Upper lobe of right lung (tissue), 1 donor: ENCODE data around the gene GLIS1. TPM values are rescaled to one million over a fixed set of nuclear protein-coding genes. Genes with fewer than 3 reads are reported as not detected.
A peak's percentile ranks its signal among the peaks of the same experiment; 100 is the strongest.
"Not testable (repeated sequence)": the region's sequence is repeated elsewhere in the genome, so short reads cannot be mapped to it uniquely, and the experiment has no call there.

Source experiments
- ATAC-seq: fragments of 200-7000 bp; cut with Tn5 transposase; one replicate; pipeline ENCODE4 v1.9.1; 2020; ENCODE audit warnings: mild to moderate bottlenecking, moderate library complexity
- DNase-seq: peaks from one replicate; pipeline ENCODE4 v3.0.0-alpha.2; 2020
- H3K27ac ChIP-seq: fragments of 200-600 bp; one replicate; pipeline ENCODE4 v1.8.0; 2022
- H3K27me3 ChIP-seq: fragments of 200-600 bp; one replicate; pipeline ENCODE4 v1.8.0; 2022; ENCODE audit warnings: mild to moderate bottlenecking
- H3K36me3 ChIP-seq: fragments of 200-600 bp; one replicate; pipeline ENCODE4 v1.8.0; 2022
- H3K4me1 ChIP-seq: fragments of 200-600 bp; one replicate; pipeline ENCODE4 v1.8.0; 2022
- H3K4me3 ChIP-seq: fragments of 200-600 bp; one replicate; pipeline ENCODE4 v1.8.0; 2022; ENCODE audit warnings: mild to moderate bottlenecking
- H3K9me3 ChIP-seq: fragments of 200-600 bp; one replicate; pipeline ENCODE4 v1.8.0; 2022
- CTCF ChIP-seq: fragments of 200-600 bp; IDR thresholded peaks from one replicate; pipeline ENCODE4 v1.8.0; 2022; ENCODE audit warnings: antibody characterized with exemption
- intact Hi-C: fragments of 100-400 bp; cut with DNase I; formaldehyde crosslinking; loops from one replicate; pipeline ENCODE4 v1.11.0; 2022
- total RNA-seq: library from RNA; stranded (reverse); fragmentation: NEBNext Ultra II Directional; extraction: Animal tissue kit (Norgen Biotek cat#: 25700); gene quantifications from one replicate; pipeline ENCODE4 v1.2.1, GENCODE V29; 2021
- donor health status: DM: no; HTN: yes; CAD: no; lungs with severe emphysema.

Gene GLIS1
- total RNA-seq, 1 donor from 2014 or later = 0.14 TPM

GRCh38 chr1:53651356-53651755 lies 87.6 kb downstream of the GLIS1 start:
- TF ChIP-seq CTCF = no peak
- H3K9me3 ChIP-seq = no peaks in the 10 kb centered on the region
- DNase-seq = peak; percentile 31
- intact Hi-C loops = no loop called here
- H3K27ac ChIP-seq = no peak overlapping the region
- no peak for ATAC-seq
- no peaks in the 10 kb centered on the region for H3K27me3 ChIP-seq
- H3K36me3 ChIP-seq = no peaks in the 10 kb centered on the region
- H3K4me1 ChIP-seq = no peaks in the 10 kb centered on the region
- no peak overlapping the region for H3K4me3 ChIP-seq

GRCh38 chr1:53648516-53648915 lies 90.4 kb downstream of the GLIS1 start:
- Histone ChIP-seq H3K4me3 (no peak overlapping the region), H3K4me1 (no peaks in the 10 kb centered on the region), H3K9me3 (no peaks in the 10 kb centered on the region), H3K36me3 (no peaks in the 10 kb centered on the region), H3K27ac (no peak overlapping the region), H3K27me3 (no peaks in the 10 kb centered on the region)
- DNase-seq (no peak), ATAC-seq (no peak)
- intact Hi-C loops = no loop called here
- TF ChIP-seq CTCF = no peak

- peak; percentile 8 for DNase-seq
- H3K4me3 ChIP-seq, H3K36me3 ChIP-seq, H3K27ac ChIP-seq, intact Hi-C loops, H3K27me3 ChIP-seq, H3K9me3 ChIP-seq, H3K4me1 ChIP-seq, ATAC-seq: not testable (repeated sequence)
Observed at GRCh38 chr1:53647915-53648314, 91.0 kb downstream of the GLIS1 start.

- intact Hi-C loops = no loop called here
Observed at GRCh38 chr1:53646732-53647131, 92.2 kb downstream of the GLIS1 start.

GRCh38 chr1:53645690-53646078 lies 93.3 kb downstream of the GLIS1 start:
- intact Hi-C loops = no loop called here
- Histone ChIP-seq H3K4me3 (no peak overlapping the region), H3K27me3 (no peaks in the 10 kb centered on the region), H3K9me3 (no peaks in the 10 kb centered on the region), H3K27ac (no peak overlapping the region), H3K36me3 (no peaks in the 10 kb centered on the region), H3K4me1 (no peaks in the 10 kb centered on the region)
- TF ChIP-seq CTCF = no peak
- ATAC-seq = no peak
- DNase-seq = no peak

More at GRCh38 chr1:53646732-53647131, 92.2 kb downstream of the GLIS1 start:
- H3K27ac ChIP-seq = no peak overlapping the region
- DNase-seq (no peak), ATAC-seq (no peak)
- no peak overlapping the region for H3K4me3 ChIP-seq
- no peaks in the 10 kb centered on the region for H3K4me1 ChIP-seq
- no peak for TF ChIP-seq CTCF
- no peaks in the 10 kb centered on the region for H3K36me3 ChIP-seq
- H3K9me3 ChIP-seq = no peaks in the 10 kb centered on the region
- no peaks in the 10 kb centered on the region for H3K27me3 ChIP-seq

GRCh38 chr1:53644909-53645689 lies 93.9 kb downstream of the GLIS1 start:
- DNase-seq (peak; percentile 10), ATAC-seq (no peak)
- no peak for TF ChIP-seq CTCF
- Histone ChIP-seq H3K9me3 (no peaks in the 10 kb centered on the region), H3K27ac (no peak overlapping the region), H3K36me3 (no peaks in the 10 kb centered on the region), H3K4me3 (no peak overlapping the region), H3K27me3 (no peaks in the 10 kb centered on the region), H3K4me1 (no peaks in the 10 kb centered on the region)
- intact Hi-C loops = no loop called here
